CD4-positive, alpha-beta T cell treated with Interleukin-6 at 100 ng/mL for 8 hours (primary cell): ENCODE results near the gene PRKCG.
"Not testable (repeated sequence)": the region's sequence is repeated elsewhere in the genome, so short reads cannot be mapped to it uniquely, and the experiment has no call there.

ENCODE experiments used
- DNase-seq: peaks from one replicate; pipeline ENCODE4 v3.0.0-alpha.2; 2020; ENCODE audit warnings: mixed read lengths, low spot score

The PRKCG gene

GRCh38 chr19:53944933-53945332 lies 62.9 kb downstream of the PRKCG start:
- DNase-seq = no peak

DNA sequence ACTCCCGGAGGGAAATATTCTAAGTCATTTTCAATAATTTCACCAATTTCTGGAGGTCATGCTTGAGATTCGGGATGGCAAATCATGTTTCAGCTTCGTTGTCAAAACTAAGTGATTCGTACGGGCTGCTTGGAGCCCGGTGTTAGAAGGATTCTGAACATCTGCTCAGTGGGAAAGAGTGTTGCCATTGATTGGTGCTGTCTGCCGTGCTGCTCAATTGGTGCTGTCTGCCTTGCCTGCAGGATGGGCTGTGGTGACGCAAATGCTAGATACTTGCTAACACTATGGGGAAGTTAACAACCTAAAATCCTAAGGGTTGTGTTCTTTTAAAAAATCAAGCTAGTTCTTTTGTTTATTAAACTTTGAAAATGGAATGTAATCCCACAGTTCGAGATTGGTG lies 63.4 kb downstream of the PRKCG start:
- no peak for DNase-seq

DNA sequence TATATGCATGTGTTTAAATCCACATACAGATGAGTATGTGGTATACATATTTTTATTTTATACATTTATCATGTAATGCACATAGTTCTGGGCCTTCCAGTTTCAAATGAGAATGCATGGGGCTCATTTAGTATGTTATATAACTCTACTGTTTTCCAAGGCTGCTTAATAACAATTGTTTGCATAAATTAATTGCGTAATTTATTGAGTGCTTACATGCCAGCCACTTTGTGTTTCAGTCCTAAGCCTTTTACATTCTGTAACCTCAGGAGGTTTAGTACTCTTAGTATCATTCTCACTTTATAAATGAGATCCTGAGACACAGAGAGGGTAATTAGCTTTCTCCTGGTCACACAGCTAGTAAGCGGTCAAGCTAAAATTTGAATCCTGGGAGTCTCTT lies 64.0 kb downstream of the PRKCG start:
- DNase-seq = no peak

DNA sequence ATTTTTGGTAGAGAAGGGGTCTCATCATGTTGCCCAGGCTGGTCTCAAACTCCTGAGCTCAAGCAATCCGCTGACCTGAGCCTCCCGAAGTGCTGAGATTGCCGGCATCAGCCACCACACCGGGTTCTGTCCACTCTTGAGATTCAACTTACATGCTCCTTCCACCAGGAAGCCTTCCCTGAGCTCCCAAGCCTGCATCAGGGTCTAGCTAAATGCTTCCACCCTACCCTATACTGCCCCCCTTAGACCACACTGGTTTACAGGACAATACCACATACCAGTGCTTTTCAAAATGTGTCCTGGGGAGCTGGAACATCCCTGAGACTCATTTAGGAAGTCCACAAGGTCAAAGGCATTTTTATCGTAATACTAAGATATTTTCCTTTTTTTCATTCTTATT lies 65.6 kb downstream of the PRKCG start:
- no peak for DNase-seq

DNA sequence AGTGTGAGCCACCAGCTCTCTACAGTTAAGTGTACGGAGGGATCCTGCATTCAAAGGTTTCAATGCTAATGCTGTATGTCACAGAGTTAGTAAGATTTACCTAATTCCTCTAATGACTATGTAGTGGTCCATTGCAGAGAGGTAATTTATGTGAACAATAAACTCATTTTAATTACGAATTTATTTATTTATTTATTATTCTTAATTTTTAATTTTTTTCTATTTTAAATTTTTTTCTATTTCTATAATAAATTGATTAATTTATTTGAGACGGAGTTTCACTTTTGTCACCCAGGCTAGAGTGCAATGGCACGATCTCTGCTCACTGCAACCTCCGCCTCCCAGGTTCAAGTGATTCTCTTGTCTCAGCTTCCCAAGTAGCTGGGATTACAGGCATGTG lies 66.6 kb downstream of the PRKCG start:
- not testable (repeated sequence) for DNase-seq

- DNase-seq = no peak
Measured at GRCh38 chr19:53951436-53951835, 69.4 kb downstream of the PRKCG start.

DNA sequence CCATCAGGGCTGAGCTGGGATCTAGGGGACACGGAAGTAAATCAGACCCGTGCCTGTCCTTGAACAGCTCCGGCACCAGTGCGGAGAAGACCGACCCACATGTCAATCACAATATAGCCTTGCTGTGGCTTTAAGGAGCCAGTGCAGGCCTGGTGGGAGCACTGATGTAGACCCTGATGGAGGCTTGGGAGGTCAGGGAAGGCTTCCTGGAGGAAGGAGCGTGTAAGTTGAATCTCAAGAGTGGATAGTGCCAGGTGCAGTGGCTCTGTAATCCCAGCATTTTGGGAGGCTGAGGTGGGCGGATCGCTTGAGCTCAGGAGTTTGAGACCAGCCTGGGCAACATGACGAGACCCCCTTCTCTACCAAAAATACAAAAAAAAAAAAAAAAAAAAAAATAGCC lies 70.0 kb downstream of the PRKCG start:
- DNase-seq = no peak

DNA sequence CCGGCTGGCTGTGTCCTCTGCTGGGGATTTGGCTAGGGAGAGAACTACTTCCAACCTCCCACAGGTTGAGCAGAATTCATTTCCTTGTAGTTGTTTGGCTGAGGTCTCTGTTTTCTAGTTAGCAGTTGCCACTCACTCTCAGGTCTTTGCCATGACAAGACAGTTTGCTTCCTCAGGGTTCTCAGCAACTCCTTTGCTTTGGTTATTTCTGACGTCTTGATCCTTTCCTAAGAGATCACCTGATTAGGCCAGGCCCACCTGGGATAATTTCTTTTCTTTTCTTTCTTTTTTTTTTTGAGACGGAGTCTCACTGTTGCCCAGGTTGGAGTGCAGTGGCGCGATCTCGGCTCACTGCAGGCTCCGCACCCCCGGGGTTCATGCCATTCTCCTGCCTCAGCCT lies 71.4 kb downstream of the PRKCG start:
- DNase-seq = no peak
